NCI-H82 treated with DMSO at 0.1 percent for 48 hours (cell line): ENCODE measurements around the gene SMAP1.

Experiments used
- DNase-seq: peaks from one replicate; lab custom pipeline; 2025; ENCODE audit not compliant: unreplicated experiment; lab: John Stamatoyannopoulos, UW

SMAP1 gene

DNA sequence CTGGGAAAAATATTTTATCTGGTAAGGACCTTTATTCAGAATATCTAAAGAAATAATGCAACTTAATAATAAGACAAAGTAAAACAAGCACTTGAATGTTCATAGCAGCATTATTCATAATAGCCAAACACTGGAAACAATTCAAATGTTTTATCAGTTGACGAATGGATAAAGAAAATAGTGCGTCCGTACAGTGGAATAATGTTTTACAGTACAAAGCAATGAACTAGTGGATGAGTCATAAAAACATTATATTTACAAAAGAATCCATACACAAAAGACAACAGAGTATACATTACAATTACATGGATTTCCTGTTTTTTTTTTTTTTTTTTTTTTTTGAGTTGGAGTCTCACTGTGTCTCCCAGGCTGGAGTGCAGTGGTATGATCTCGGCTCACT is 12.7 kb downstream of the SMAP1 start:
- DNase-seq = no peak

DNA sequence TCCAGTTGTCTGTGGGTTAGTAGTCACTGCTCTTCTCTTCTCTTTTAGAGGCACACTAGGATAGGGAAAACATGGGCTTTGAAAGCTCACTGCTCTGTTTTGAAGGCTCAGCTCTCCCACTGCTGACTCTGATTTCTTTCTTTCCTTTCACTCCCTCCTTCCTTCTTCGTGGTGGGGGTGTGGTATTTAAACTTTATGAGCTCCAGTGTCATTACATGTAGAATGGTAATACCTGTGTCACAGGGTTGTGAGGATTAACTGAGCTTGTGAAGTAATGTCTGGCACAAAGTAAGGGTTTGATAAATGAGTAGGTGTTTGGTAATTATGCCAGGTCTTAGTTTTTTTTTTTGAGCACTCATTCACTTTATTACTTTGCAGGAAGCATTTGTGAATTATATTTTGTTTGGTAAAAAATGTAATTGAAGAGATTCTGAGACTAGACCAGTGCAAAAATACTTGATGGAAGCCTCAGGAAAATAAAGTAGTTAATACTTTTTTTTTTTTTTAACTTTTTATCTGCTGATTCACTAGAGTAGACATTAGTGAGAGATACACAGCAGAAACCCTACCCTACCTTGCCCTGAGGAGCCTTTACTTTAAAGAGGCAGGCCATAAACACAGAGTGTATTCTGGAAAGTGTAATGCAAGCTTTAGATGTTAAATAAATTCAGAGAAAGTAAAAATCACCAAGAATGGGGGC is 17.3 kb downstream of the SMAP1 start:
- DNase-seq = no peak

DNA sequence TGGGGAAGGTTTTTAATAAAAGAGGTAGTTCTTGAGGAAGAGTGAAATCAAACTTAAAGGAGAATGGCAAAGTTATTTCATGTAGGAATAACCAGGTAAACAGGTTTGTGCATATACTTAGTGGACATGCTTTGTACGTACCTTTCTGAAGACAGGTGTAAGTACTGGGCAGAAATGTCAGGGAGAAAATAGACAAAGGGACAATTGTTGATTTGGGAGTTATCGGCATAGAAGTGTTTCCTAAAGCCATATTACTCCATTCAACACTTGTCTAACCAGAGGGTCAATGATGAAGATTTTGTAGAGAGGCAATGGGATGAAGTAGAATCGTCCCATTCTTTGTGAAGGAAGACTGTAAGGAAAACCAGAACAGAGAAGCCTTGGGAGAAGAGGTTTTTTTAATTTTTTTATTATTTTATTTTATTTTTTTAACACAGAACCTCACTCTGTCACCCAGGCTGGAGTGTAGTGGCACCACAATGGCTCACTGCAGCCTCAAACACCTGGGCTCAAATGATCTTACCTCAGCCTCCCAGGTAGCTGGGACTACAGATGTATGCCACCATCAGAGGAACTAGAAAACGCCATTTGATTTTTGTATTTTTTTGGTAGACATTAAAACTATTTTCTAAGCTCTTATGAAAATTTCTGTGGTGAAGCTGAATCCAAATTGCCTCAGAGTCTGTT is 18.0 kb downstream of the SMAP1 start:
- DNase-seq = no peak

DNA sequence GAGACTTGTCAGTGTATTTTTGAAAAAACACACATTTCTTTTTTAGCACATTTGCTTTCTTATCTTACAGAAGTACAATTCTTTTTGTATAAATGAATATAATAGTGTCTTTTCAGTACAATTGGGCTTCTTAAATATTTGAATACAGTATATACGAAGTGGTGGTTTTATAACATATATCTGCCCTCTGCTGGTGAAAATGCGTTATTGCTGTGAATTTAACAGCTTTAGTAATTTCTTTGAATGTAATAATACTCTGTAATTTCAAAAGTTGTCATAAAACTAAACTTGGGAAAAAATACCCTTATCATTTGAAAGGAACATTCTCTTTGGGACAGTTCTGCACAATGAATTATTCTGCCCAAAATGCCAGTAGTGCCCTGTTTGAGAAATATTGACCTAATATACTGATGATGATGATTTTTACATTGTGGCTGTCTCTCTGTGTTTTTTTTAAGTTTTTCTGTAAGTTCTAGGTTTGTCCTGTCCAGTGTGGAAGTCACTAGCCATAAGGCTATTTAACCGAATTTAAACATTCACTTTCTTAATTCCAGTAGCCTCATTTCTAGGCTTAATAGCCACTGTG is 19.0 kb downstream of the SMAP1 start:
- DNase-seq = peak; percentile 7

DNA sequence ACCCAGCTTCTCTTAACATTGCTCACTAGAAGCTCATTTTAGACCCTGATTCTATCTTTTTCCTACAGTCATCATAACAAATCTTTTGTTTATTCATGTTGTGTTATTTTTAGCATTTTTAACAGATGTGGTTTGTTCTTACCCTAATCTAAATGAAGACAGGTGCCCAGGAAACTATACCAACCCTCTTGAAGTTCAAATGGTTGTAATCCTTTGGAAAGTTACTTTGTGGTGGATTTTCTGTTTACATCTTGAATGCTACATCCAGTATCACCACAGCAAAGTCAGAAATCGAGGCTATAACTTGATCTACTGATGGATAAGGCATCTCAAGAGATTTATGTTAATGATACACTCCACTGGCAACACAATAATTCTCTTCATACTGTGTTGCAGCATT is 26.2 kb downstream of the SMAP1 start:
- no peak for DNase-seq

GRCh38 chr6:70694371-70694770 is 26.7 kb downstream of the SMAP1 start:
- DNase-seq = no peak

- no peak for DNase-seq
These were observed 33.5 kb downstream of the SMAP1 start for GRCh38 chr6:70700922-70701876.

GRCh38 chr6:70705772-70706171 is 38.1 kb downstream of the SMAP1 start:
- no peak for DNase-seq

GRCh38 chr6:70706491-70707123 is 38.9 kb downstream of the SMAP1 start:
- DNase-seq = peak; percentile 10

DNA sequence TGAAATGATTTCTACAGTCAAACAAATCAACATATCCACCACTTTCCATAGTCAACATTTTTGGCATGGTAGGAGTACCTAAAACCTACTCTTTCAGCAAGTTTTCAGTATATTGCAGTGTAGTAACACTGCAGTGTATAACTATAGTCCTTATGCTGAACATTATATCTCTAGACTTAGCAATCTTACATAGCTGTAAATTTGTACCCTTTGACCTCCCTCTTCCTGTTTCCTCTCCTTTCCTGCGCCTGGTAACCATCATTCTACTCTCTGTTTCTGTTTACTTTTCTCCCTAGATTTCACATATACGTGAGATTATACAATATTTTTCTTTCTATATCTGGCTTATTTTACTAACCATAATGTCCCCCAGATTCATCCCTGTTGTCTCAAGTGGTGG is 40.2 kb downstream of the SMAP1 start:
- no peak for DNase-seq

GRCh38 chr6:70708448-70708847 is 40.8 kb downstream of the SMAP1 start:
- no peak for DNase-seq

DNA sequence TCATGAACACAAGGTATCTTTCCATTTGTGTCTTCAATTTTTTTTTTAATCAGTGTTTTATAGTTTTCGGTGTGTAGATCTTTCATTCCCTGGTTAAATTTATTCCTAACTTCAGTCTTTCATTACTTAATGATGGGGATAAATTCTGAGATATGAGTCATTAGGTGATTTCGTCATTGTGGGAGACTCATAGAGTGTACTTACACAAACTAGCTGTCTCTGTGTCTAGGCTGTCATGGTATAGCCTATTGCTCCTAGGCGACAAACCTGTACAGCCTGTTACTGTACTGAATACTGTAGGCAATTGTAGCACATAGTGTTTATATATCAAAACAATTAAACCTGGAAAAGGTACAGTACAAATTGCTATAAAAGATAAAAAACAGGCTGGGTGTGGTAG is 42.1 kb downstream of the SMAP1 start:
- no peak for DNase-seq

DNA sequence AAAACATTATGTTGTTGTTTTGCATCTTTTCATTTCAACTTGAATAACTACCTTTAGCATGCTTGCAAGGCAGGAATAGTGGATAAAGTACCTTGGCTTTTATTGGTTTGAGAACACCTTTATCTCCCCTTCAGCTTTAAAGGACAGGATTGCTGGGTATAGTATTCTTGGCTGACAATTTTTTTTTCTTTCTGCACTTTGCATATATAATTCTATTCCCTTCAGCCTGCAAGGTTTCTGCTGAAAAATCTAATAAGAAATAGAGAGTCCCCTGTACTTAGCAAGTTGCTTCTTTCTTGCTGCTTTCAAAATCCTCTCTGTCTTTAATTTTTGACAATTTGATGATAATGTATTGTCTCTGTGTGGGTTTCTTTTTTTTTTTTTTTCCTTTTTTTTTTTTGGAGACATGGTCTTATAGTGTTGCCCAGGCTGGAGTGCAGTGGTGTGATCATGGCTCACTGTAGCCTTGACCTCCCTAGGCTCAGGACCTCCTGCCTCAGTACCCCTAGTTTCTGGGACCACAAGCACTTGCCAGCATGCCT is 47.1 kb downstream of the SMAP1 start:
- DNase-seq = no peak

- DNase-seq = no peak
These were observed 49.5 kb downstream of the SMAP1 start for GRCh38 chr6:70717038-70717801.

- no peak for DNase-seq
These were observed 56.8 kb downstream of the SMAP1 start for GRCh38 chr6:70724524-70724923.

GRCh38 chr6:70725817-70726415 is 58.2 kb downstream of the SMAP1 start:
- DNase-seq = no peak

DNA sequence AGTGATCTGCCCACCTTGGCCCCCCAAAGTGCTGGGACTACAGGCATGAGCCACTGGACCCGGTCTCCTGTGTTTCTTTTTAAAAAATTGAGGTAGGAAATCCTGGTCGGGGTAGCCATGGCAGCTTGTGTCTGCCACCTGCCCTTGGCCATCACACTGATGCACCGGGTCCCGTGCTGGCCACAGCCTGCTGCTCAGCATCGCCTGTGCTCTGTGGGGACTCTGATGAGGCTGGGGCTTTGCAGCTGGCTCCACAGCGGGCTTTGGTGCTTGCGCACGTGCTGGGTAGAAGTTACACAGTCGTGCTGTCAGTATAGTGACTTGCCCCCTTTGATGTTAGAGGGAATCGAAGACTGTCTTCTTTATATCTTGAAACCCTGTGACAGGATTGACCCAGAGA is 66.7 kb downstream of the SMAP1 start:
- DNase-seq = no peak

DNA sequence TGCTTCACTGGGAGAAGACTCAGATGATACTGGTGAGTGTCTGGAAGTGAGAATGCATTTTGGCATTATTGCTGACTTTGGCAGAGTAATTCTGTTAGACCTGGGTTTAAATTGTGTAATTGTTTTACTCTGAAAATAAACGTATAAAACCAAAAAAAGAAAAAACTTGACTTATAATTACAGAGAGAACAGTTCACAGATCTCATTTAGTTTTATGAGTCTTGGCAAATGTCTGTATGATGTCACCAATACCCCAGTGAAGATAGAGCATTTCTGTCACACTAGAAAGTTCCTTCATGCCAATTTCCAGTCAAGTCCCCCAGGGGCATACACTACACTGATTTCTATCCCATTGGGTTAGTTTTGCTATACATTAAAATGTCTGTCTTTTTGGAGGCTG is 67.3 kb downstream of the SMAP1 start:
- DNase-seq = no peak

- DNase-seq = no peak
These were observed 67.8 kb downstream of the SMAP1 start for GRCh38 chr6:70735513-70735912.
